CD4-positive, alpha-beta T cell (primary cell): ENCODE data around the gene DIP2C. TPM values are rescaled to one million over a fixed set of nuclear protein-coding genes. Genes with fewer than 3 reads are reported as not detected.

Experiments
- ATAC-seq: fragments of 200-7000 bp; cut with Tn5 transposase; one replicate; pipeline ENCODE4 v1.10.0; 2022; ENCODE audit warnings: mild to moderate bottlenecking; ENCODE audit not compliant: poor library complexity
- CTCF ChIA-PET: fragments of 350-600 bp; sonication (Branson Sonifier 250); formaldehyde crosslinking; loops from one replicate; lab custom pipeline; 2021; ENCODE audit warnings: antibody characterized with exemption, inconsistent platforms; lab: Charles Lee
- POLR2A ChIA-PET: fragments of 350-600 bp; sonication (Branson Sonifier 250); formaldehyde crosslinking; loops from one replicate; lab custom pipeline; 2021; ENCODE audit warnings: antibody characterized with exemption, inconsistent platforms; lab: Charles Lee
- DNase-seq, 14 experiments: peaks; one replicate each; pipeline ENCODE4 v3.0.0-alpha.2; 2013 to 2020; ENCODE audit warnings: mixed read lengths in 2 of 14
- H3K27ac ChIP-seq, 2 donors: one replicate each; pipeline versions ENCODE4 v1.5.1 to v1.7.0; 2013; ENCODE audit warnings: low read length in 2 of 2, low read depth in 1 of 2, mild to moderate bottlenecking in 1 of 2
- H3K27me3 ChIP-seq, 2 experiments: 1 replicate in 1 of 2; 2 replicates in 1 of 2; pipeline versions ENCODE4 v1.6.1 to v1.7.0; 2013; ENCODE audit warnings: low read length in 2 of 2, control low read depth in 1 of 2, mild to moderate bottlenecking in 1 of 2, moderate library complexity in 1 of 2; ENCODE audit not compliant: insufficient read depth in 2 of 2, control insufficient read depth in 1 of 2
- H3K36me3 ChIP-seq: one replicate; pipeline ENCODE4 v1.6.1; 2013; ENCODE audit warnings: low read length, control low read depth; ENCODE audit not compliant: insufficient read depth
- H3K4me1 ChIP-seq: one replicate; pipeline ENCODE4 v1.6.1; 2013; ENCODE audit warnings: low read length, control low read depth; ENCODE audit not compliant: insufficient read depth
- H3K4me3 ChIP-seq: one replicate; pipeline ENCODE4 v1.5.1; 2013; ENCODE audit warnings: mild to moderate bottlenecking, low read length, moderate library complexity
- H3K9me3 ChIP-seq, 2 experiments: 1 replicate in 1 of 2; 2 replicates in 1 of 2; pipeline versions ENCODE4 v1.6.1 to v1.7.0; 2013; ENCODE audit warnings: low read length in 2 of 2, mild to moderate bottlenecking in 2 of 2, control low read depth in 1 of 2, moderate library complexity in 1 of 2; ENCODE audit not compliant: control insufficient read depth in 1 of 2, insufficient read depth in 1 of 2
- H3K27ac Mint-ChIP-seq: one replicate; pipeline ENCODE4 v1.8.0; 2020; ENCODE audit warnings: mixed read lengths
- H3K27me3 Mint-ChIP-seq: one replicate; pipeline ENCODE4 v1.8.0; 2021; ENCODE audit warnings: mixed read lengths
- H3K36me3 Mint-ChIP-seq: one replicate; pipeline ENCODE4 v1.8.0; 2021; ENCODE audit warnings: low read depth, mixed read lengths
- H3K4me1 Mint-ChIP-seq: one replicate; pipeline ENCODE4 v1.8.0; 2021; ENCODE audit warnings: low read depth, mixed read lengths
- H3K4me3 Mint-ChIP-seq: one replicate; pipeline ENCODE4 v1.8.0; 2020; ENCODE audit warnings: mild to moderate bottlenecking, mixed read lengths
- H3K9me3 Mint-ChIP-seq: one replicate; pipeline ENCODE4 v1.8.0; 2020; ENCODE audit warnings: mixed read lengths
- CTCF ChIP-seq: fragments of 200-600 bp; IDR thresholded peaks from one replicate; pipeline ENCODE4 v1.8.0; 2022; ENCODE audit warnings: antibody characterized with exemption, mild to moderate bottlenecking
- intact Hi-C, 2 experiments: fragments of 100-400 bp; cut with DNase I in 1 of 2; cut with micrococcal nuclease in 1 of 2; formaldehyde crosslinking; loops; one replicate each; pipeline versions ENCODE4 v1.15.1 to v1.9.0; 2023 to 2025; cut with DNase I, micrococcal nuclease
- total RNA-seq, 174 experiments: library from RNA in 2 of 174; stranded (reverse) in 2 of 174; gene quantifications; one replicate each; pipeline ENCODE4 v1.2.3 and lab custom pipeline; 2021 to 2026

Gene DIP2C
- total RNA-seq, 2 experiments from 2014 or later, result 4.1 TPM

GRCh38 chr10:478471-479245 lies 210.8 kb downstream of the DIP2C start:
- no peak for DNase-seq
- ATAC-seq, result no peak
- Mint-ChIP-seq H3K9me3 (peaks cover 7% of the 10 kb centered on the region), H3K27me3 (no peaks in the 10 kb centered on the region), H3K36me3 (peaks cover 20% of the 10 kb centered on the region), H3K4me1 (peaks cover 11% of the 10 kb centered on the region), H3K27ac (no peak overlapping the region), H3K4me3 (no peak overlapping the region)
- TF ChIP-seq CTCF, result no peak
- ChIA-PET CTCF (no interaction called here), POLR2A (no interaction called here)
- Histone ChIP-seq H3K27me3 (no peaks in the 10 kb centered on the region), H3K27ac (no peak overlapping the region), H3K9me3 (peaks cover 0 to 8% of the 10 kb centered on the region in 2 experiments), H3K4me3 (no peak overlapping the region), H3K36me3 (no peaks in the 10 kb centered on the region), H3K4me1 (peaks cover 7% of the 10 kb centered on the region)
- intact Hi-C loops, result no loop called here

DNA sequence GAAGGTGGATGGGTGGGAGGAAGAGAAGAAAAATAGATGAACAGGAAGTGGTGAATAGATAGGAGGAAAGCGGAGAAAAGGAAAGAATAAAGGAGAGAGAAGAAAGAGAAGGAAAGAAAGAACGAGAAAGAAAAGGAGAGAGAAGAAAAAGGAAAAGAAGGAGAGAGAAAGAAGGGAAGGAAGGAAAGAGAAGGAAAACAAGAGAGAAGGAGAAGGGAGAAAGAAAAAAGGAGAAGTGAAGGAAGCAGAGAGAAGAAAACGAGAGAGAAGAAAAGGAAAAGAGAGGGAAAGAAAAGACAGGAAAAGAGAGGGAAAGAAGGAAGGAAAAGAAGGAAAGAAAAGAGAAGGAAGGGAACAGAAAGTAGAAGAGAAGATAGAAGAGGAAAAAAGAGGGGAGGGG lies 211.8 kb downstream of the DIP2C start:
- TF ChIP-seq CTCF, result no peak
- intact Hi-C loops, result no loop called here
- H3K4me1 Mint-ChIP-seq, result peaks cover 11% of the 10 kb centered on the region
- Histone ChIP-seq H3K36me3 (no peaks in the 10 kb centered on the region), H3K27ac (no peak overlapping the region), H3K4me3 (no peak overlapping the region), H3K4me1 (peaks cover 4% of the 10 kb centered on the region), H3K9me3 (peaks cover 0 to 9% of the 10 kb centered on the region in 2 experiments), H3K27me3 (no peaks in the 10 kb centered on the region)
- ChIA-PET POLR2A (no interaction called here), CTCF (no interaction called here)
- no peak for DNase-seq
- H3K27ac Mint-ChIP-seq, result peak overlapping the region; percentile 44
- no peak for ATAC-seq
- H3K27me3 Mint-ChIP-seq, result no peaks in the 10 kb centered on the region
- H3K36me3 Mint-ChIP-seq, result peaks cover 26% of the 10 kb centered on the region
- H3K4me3 Mint-ChIP-seq, result no peak overlapping the region
- H3K9me3 Mint-ChIP-seq, result peaks cover 7% of the 10 kb centered on the region

- Mint-ChIP-seq H3K9me3 (peaks cover 7% of the 10 kb centered on the region), H3K27ac (no peak overlapping the region)
Observed at GRCh38 chr10:476455-476780, 213.1 kb downstream of the DIP2C start.

More at GRCh38 chr10:476455-476780, 213.1 kb downstream of the DIP2C start:
- H3K4me3 Mint-ChIP-seq, result no peak overlapping the region
- H3K9me3 ChIP-seq, result peaks cover 0 to 16% of the 10 kb centered on the region in 2 experiments
- peaks cover 11% of the 10 kb centered on the region for H3K4me1 Mint-ChIP-seq
- H3K27me3 Mint-ChIP-seq, result no peaks in the 10 kb centered on the region
- TF ChIP-seq CTCF, result no peak
- peaks cover 26% of the 10 kb centered on the region for H3K36me3 Mint-ChIP-seq
- H3K36me3 ChIP-seq, result no peaks in the 10 kb centered on the region
- intact Hi-C loops, result no loop called here
- no peak overlapping the region for H3K27ac ChIP-seq
- DNase-seq (no peak), ATAC-seq (no peak)
- no peak overlapping the region for H3K4me3 ChIP-seq
- H3K27me3 ChIP-seq, result no peaks in the 10 kb centered on the region
- ChIA-PET CTCF (no interaction called here), POLR2A (no interaction called here)
- peaks cover 8% of the 10 kb centered on the region for H3K4me1 ChIP-seq
